HFFc6 (cell line): Measurements from ENCODE around the gene FHIT. TPM values are rescaled to one million over a fixed set of nuclear protein-coding genes. Genes with fewer than 3 reads are reported as not detected.

ENCODE experiments used
- DNase-seq: peaks from one replicate; pipeline ENCODE4 v3.0.0-alpha.2; 2018
- H3K27ac Mint-ChIP-seq: 2 replicates; pipeline ENCODE4 v1.8.0; 2020; ENCODE audit warnings: mild to moderate bottlenecking, mixed read lengths
- H3K27me3 Mint-ChIP-seq: 2 replicates; pipeline ENCODE4 v1.8.0; 2021; ENCODE audit warnings: mild to moderate bottlenecking, moderate library complexity, mixed read lengths; ENCODE audit not compliant: insufficient read depth
- H3K36me3 Mint-ChIP-seq: 2 replicates; pipeline ENCODE4 v1.8.0; 2021; ENCODE audit warnings: low read depth, mixed read lengths
- H3K4me1 Mint-ChIP-seq: 2 replicates; pipeline ENCODE4 v1.8.0; 2020; ENCODE audit warnings: low read depth, mixed read lengths
- H3K4me3 Mint-ChIP-seq: 2 replicates; pipeline ENCODE4 v1.8.0; 2020; ENCODE audit warnings: mild to moderate bottlenecking, moderate library complexity, mixed read lengths
- H3K9me3 Mint-ChIP-seq: 2 replicates; pipeline ENCODE4 v1.8.0; 2020; ENCODE audit warnings: mild to moderate bottlenecking, mixed read lengths
- CTCF ChIP-seq: fragments of 200-600 bp; sonication (generic); IDR thresholded peaks from 2 replicates; pipeline ENCODE4 v1.5.0; 2021; ENCODE audit warnings: antibody characterized with exemption, mild to moderate bottlenecking
- total RNA-seq, 6 experiments: library from RNA; stranded (reverse); fragmentation: NEBNext Ultra II Directional; extraction: Animal tissue kit (Norgen Biotek cat#: 25700); gene quantifications; 2 replicates in 1 of 6; 3 replicates in 5 of 6; pipeline ENCODE4 v1.2.3, GENCODE V29; 2021

Gene FHIT
- total RNA-seq, 6 experiments from 2014 or later: 0.33 to 0.38 TPM; not detected in 4

- no peak for DNase-seq
- no peak overlapping the region for H3K4me3 Mint-ChIP-seq
- H3K9me3 Mint-ChIP-seq: peaks cover 11% of the 10 kb centered on the region
- H3K27me3 Mint-ChIP-seq: no peaks in the 10 kb centered on the region; the same call in 1 of the 2 replicates
- no peaks in the 10 kb centered on the region for H3K4me1 Mint-ChIP-seq
- no peaks in the 10 kb centered on the region for H3K36me3 Mint-ChIP-seq
- TF ChIP-seq CTCF: no peak
- no peak overlapping the region for H3K27ac Mint-ChIP-seq
Measured at GRCh38 chr3:60770532-60770931, 480.7 kb downstream of the FHIT start.

GRCh38 chr3:60767536-60767935 lies 483.7 kb downstream of the FHIT start:
- no peak overlapping the region for H3K4me3 Mint-ChIP-seq
- no peak overlapping the region for H3K27ac Mint-ChIP-seq
- no peaks in the 10 kb centered on the region for H3K4me1 Mint-ChIP-seq

GRCh38 chr3:60765776-60766175 lies 485.5 kb downstream of the FHIT start:
- Mint-ChIP-seq H3K27ac (no peak overlapping the region), H3K4me1 (no peaks in the 10 kb centered on the region), H3K4me3 (no peak overlapping the region), H3K9me3 (no peaks in the 10 kb centered on the region), H3K36me3 (no peaks in the 10 kb centered on the region), H3K27me3 (no peaks in the 10 kb centered on the region; the same call in 1 of the 2 replicates)
- TF ChIP-seq CTCF: no peak
- DNase-seq: no peak

More at GRCh38 chr3:60767536-60767935, 483.7 kb downstream of the FHIT start:
- no peak for DNase-seq
- Mint-ChIP-seq H3K27me3 (no peaks in the 10 kb centered on the region; the same call in 1 of the 2 replicates), H3K36me3 (no peaks in the 10 kb centered on the region), H3K9me3 (no peaks in the 10 kb centered on the region; the same call in 1 of the 2 replicates)
- TF ChIP-seq CTCF: no peak

GRCh38 chr3:60764870-60765269 lies 486.4 kb downstream of the FHIT start:
- no peak for TF ChIP-seq CTCF
- no peaks in the 10 kb centered on the region for H3K9me3 Mint-ChIP-seq
- H3K36me3 Mint-ChIP-seq: no peaks in the 10 kb centered on the region
- H3K27me3 Mint-ChIP-seq: no peaks in the 10 kb centered on the region; the same call in 1 of the 2 replicates
- no peak overlapping the region for H3K27ac Mint-ChIP-seq
- DNase-seq: no peak
- H3K4me3 Mint-ChIP-seq: no peak overlapping the region
- H3K4me1 Mint-ChIP-seq: no peaks in the 10 kb centered on the region

- no peak for TF ChIP-seq CTCF
- no peak overlapping the region for H3K4me3 Mint-ChIP-seq
- peaks cover 2% of the 10 kb centered on the region for H3K27me3 Mint-ChIP-seq
- no peak overlapping the region for H3K27ac Mint-ChIP-seq
- DNase-seq: no peak
- H3K36me3 Mint-ChIP-seq: no peaks in the 10 kb centered on the region
- H3K9me3 Mint-ChIP-seq: no peaks in the 10 kb centered on the region
- peaks cover 26% of the 10 kb centered on the region for H3K4me1 Mint-ChIP-seq
Measured at GRCh38 chr3:60760145-60760544, 491.1 kb downstream of the FHIT start.

- TF ChIP-seq CTCF: no peak
- Mint-ChIP-seq H3K4me1 (peaks cover 34% of the 10 kb centered on the region), H3K27me3 (peaks cover 2% of the 10 kb centered on the region), H3K4me3 (no peak overlapping the region), H3K27ac (no peak overlapping the region), H3K36me3 (no peaks in the 10 kb centered on the region), H3K9me3 (no peaks in the 10 kb centered on the region)
- no peak for DNase-seq
Measured at GRCh38 chr3:60759439-60759838, 491.8 kb downstream of the FHIT start.
